ENCODE data around the gene CA6. TPM values are rescaled to one million over a fixed set of nuclear protein-coding genes. Genes with fewer than 3 reads are reported as not detected.
"Not testable (repeated sequence)": the region's sequence is repeated elsewhere in the genome, so short reads cannot be mapped to it uniquely, and the experiment has no call there.

Gene CA6
- polyA plus RNA-seq, 2 of the 4 experiments (the other 2 are of a cell fraction), result not detected

GRCh38 chr1:8992936-8993687, 47.4 kb downstream of the CA6 start:
- 86% methylated on average over 8 of the region's 8 CpGs for WGBS (ENCODE audit: missing lambda C conversion rate)
- POLR2A ChIA-PET, result no interaction called here
- H3K4me2 ChIP-seq, result no peak overlapping the region
- TF ChIP-seq ZFP36 (IDR thresholded peaks at IDR 0.05; ENCODE audit: borderline replicate concordance, partially characterized antibody) (no peak), TFCP2L1 (CRISPR knock-in tag; IDR thresholded peaks at IDR 0.05) (no peak), MAFK (IDR thresholded peaks at IDR 0.05; ENCODE audit: partially characterized antibody) (no peak), GATA3 (IDR thresholded peaks at IDR 0.05; ENCODE audit: borderline replicate concordance) (no peak), FOXS1 (CRISPR knock-in tag; IDR thresholded peaks at IDR 0.05) (no peak), ELK1 (IDR thresholded peaks at IDR 0.05; ENCODE audit: low read depth, low read length) (no peak), RAD21 (conservative IDR thresholded peaks at IDR 0.05 in 1 of 2, IDR thresholded peaks at IDR 0.05 in 1 of 2) (no peak)
- TF ChIP-seq, protein P1, sequence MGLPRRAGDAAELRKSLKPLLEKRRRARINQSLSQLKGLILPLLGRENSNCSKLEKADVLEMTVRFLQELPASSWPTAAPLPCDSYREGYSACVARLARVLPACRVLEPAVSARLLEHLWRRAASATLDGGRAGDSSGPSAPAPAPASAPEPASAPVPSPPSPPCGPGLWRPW (IDR thresholded peaks at IDR 0.05), result no peak
- no peak for FAIRE-seq
- H3K4me1 ChIP-seq, result peaks cover 5% of the 10 kb centered on the region; the same call in 1 of the 3 replicates
- CTCF ChIA-PET, result interaction anchor here (1.3 to 2.0 kb wide), 3 partner anchors 12 to 74 kb away, joined by 3 to 8 read pairs (median 6); no protein-coding TSS in a partner anchor
- no peak for DNase-seq (ENCODE audit: low read depth in 1 of 2, low spot score in 1 of 2)
- H3K27ac ChIP-seq, result no peak overlapping the region
- no peaks in the 10 kb centered on the region for H3K9me3 ChIP-seq
- no peak overlapping the region for H3K4me3 ChIP-seq
- ATAC-seq, result no peak

- ATAC-seq; H3K4me2 ChIP-seq; FAIRE-seq; DNase-seq (ENCODE audit: low read depth in 1 of 2, low spot score in 1 of 2); POLR2A ChIA-PET; H3K4me1 ChIP-seq; H3K4me3 ChIP-seq; H3K9me3 ChIP-seq; H3K27ac ChIP-seq: not testable (repeated sequence)
- WGBS (ENCODE audit: missing lambda C conversion rate), result 88% methylated on average over 6 of the region's 13 CpGs
- CTCF ChIA-PET, result interaction anchor here (1.5 to 2.0 kb wide), 2 partner anchors 11 to 75 kb away, joined by 6 to 8 read pairs; no protein-coding TSS in a partner anchor
Measured at GRCh38 chr1:8993962-8994675, 48.5 kb downstream of the CA6 start.

- POLR2A ChIA-PET, result interaction anchor here (0.7 kb wide), 1 partner anchor 18 kb away, joined by 4 read pairs; no protein-coding TSS in a partner anchor
- WGBS (ENCODE audit: missing lambda C conversion rate), result 54% methylated on average over 9 of the region's 13 CpGs
- not testable (repeated sequence) for ATAC-seq
Measured at GRCh38 chr1:9001534-9002214, 56.0 kb downstream of the CA6 start.

DNA sequence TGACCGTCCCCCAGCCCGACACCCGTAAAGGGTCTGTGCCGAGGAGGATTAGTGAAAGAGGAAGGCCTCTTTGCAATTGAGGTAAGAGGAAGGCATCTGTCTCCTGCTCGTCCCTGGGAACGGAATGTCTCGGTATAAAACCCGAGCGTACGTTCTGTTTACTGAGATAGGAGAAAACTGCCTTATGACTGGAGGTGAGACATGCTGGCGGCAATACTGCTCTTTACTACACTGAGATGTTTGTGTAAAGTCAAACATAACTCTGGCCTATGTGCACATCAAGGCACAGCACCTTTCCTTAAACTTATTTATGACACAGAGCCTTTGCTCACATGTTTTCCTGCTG, 56.5 kb downstream of the CA6 start:
- POLR2A ChIA-PET; FAIRE-seq; H3K9me3 ChIP-seq; H3K4me3 ChIP-seq; DNase-seq (ENCODE audit: low read depth in 1 of 2, low spot score in 1 of 2); ATAC-seq: not testable (repeated sequence)
- H3K4me1 ChIP-seq, result peaks cover 15% of the 10 kb centered on the region
- H3K27ac ChIP-seq, result peak overlapping the region; percentile 54 to 63; a peak in 3 of 6 replicates
- CTCF ChIA-PET, result interaction anchor here (4.9 kb wide), 1 partner anchor 14 kb away, joined by 71 read pairs; no protein-coding TSS in a partner anchor
- 67% methylated on average over 11 of the region's 11 CpGs for WGBS (ENCODE audit: missing lambda C conversion rate)
- H3K4me2 ChIP-seq, result peak overlapping the region; percentile 41

More at GRCh38 chr1:9001534-9002214, 56.0 kb downstream of the CA6 start:
- CTCF ChIA-PET, result interaction anchor here (0.7 to 1.6 kb wide), 3 partner anchors 13 to 84 kb away, joined by 3 to 5 read pairs (median 5); no protein-coding TSS in a partner anchor
- Histone ChIP-seq H3K4me1 (peaks cover 15% of the 10 kb centered on the region), H3K4me2 (peak overlapping the region; percentile 41), H3K27ac (peak overlapping the region; percentile 54 to 63; a peak in 3 of 6 replicates)
- H3K4me3 ChIP-seq; DNase-seq (ENCODE audit: low read depth in 1 of 2, low spot score in 1 of 2); H3K9me3 ChIP-seq; FAIRE-seq: not testable (repeated sequence)

Measured in A549 (cell line).